DMS53 treated with DMSO at 0.1 percent for 48 hours (cell line): ENCODE results near the gene NKIRAS1.
"Not testable (repeated sequence)": the region's sequence is repeated elsewhere in the genome, so short reads cannot be mapped to it uniquely, and the experiment has no call there.

ENCODE experiments used
- DNase-seq: peaks from one replicate; lab custom pipeline; 2025; ENCODE audit not compliant: unreplicated experiment; lab: John Stamatoyannopoulos, UW

Gene NKIRAS1

DNA sequence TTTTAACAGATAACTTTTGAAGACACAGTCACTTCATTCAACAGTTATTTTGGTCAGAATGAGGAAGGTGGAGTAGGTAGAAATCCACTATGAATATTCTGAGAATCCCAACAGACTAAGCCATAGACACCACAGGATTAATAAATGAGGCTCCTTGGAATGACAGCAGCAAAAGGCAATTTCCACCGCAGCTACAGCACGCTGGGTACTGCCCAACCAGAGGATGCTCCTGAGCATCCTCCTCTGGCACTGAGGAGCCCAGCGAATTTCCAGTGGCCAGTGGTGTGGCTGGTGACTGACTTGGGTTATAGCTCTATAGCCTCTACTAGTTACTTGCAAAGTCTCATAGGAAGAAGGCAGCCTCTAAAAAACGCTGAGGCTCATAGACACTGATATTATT is 24.6 kb upstream of the NKIRAS1 start:
- DNase-seq, result no peak

DNA sequence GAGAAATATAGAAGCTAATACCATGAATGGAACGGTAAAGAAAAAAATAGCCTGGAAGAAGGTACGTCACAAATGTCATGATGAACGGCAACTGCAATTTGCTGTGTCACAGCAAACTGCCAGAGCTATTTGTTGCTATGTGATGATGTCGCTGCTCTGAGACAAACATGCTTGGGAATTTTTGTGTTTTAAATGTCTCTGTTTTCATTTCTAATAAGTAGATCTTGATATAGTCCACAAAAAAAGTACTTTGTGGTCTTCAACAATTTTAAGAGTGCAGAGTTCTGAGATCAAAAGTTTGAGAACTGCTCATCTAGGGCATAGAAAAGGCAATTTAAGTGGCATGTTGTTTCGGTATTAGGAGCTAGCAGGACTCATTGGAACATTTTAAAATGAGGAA is 24.0 kb upstream of the NKIRAS1 start:
- no peak for DNase-seq

DNA sequence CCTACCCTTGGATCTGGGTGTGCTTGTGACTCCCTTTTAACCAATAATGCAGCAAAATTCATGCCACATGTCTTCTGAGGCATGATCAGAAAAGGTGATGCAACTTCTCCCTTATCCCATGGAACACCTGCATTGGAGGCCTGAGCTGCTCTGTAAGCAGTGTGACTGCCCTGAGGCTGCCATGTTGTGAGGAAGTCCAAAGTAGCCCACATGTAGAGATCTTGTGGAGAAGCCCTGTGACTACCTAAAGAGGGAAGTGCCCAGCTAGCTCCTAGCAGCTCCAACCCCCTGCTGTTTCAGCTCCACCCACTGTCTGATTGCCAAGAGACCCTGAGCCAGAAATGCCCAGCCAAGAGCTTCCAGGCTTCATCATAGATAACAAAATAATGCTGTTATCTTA is 21.9 kb upstream of the NKIRAS1 start:
- no peak for DNase-seq

DNA sequence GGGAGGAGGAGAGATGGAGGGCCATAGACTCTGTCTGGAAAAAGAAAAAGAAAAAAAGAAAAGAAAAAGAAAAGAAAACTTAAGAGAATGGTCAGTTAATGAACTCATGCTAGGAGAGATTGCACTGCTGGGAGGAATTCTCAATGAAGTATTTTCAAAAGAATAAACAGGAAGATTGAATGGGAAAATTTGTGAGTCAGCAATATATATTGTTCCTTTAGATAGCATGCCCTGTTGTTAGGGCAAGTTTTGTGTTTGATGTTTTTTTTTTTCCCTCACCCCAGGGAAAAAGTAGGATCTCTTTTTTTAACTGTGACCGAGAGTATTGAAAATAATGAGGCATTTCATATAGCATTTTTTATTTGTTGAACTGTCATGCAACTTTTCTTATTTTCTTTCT is 20.5 kb upstream of the NKIRAS1 start:
- no peak for DNase-seq

DNA sequence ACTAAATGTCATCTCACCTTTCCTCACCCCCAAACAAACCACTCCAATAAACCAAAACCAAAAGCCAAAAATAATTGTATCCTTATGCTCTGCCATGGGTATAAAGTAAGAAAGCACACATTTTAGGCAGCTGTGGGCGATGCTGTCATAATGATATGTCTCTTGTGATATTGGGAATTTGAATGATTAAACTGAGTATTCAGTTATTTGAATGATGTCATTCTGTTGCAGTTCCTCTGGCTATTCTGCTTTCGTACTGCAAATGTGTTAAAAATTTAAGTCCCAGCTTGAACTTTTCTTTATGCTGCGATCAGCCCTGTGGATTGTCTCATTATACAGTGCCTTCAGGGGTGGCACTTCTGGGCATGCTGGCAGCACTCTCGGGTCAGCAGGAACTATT is 17.5 kb upstream of the NKIRAS1 start:
- DNase-seq, result no peak

- no peak for DNase-seq
These were observed 15.8 kb upstream of the NKIRAS1 start for GRCh38 chr3:23932571-23932970.

DNA sequence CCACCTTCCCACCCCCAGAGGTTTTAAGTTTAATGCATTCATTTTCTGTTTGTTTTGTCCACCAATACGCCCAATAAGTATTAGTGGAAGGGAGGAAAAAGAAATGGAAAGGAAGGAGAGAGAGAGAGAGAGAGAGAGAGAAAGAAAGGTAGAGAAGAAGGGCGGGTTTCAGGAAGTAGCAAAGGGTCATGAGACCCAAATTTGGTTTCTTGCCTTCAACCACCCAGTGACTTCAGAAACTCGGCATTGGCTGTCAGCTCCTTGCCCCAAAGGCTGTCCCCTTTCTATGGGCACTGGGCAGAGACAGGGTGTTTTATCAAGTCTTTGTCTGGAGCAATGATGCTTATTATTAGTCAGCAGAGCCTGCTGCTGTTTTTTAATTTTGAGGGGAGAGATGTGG is 14.8 kb upstream of the NKIRAS1 start:
- no peak for DNase-seq

GRCh38 chr3:23928524-23928923 is 11.7 kb upstream of the NKIRAS1 start:
- DNase-seq, result peak; percentile 6

GRCh38 chr3:23926736-23927135 is 9.9 kb upstream of the NKIRAS1 start:
- DNase-seq, result no peak

GRCh38 chr3:23926246-23926645 is 9.5 kb upstream of the NKIRAS1 start:
- DNase-seq, result no peak

DNA sequence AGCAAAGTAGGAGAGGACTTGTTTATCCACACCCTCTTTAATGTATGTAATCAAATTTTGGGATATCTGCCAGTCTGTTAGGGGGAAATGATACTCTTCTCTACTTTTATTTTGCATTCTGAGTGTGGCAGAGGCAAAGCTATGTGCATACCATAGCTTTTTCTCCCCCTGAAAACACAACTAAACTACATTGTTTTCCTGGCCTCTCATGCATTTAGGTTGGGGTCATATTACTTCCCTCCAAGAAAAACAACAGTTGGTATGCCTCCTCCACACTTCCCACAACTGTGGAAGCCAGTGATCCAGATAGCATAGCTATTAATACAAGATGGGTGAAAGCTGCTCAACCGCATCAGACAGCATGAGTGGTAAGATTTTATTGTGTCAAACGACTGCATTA is 7.0 kb upstream of the NKIRAS1 start:
- no peak for DNase-seq

DNA sequence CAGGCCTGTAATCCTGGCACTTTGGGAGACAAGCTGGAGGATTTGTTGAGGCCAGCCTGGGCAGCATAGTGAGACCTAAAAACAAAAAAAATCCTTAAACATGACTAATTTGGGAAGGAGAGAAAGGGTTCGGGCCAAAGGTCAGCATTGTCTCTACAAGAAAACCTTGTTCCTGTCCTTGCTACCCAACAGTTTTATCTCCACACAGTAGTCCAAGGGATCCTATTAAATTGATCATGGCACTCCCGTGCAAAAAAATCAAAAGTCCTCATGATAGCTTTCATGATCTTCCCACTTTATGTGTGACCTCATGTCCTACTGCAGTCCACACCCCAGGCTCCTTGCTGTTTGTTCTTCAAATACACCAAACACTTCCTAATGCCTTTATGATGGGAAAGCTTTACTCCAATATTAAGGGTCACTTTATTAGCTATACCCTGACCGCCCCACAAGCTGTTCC is 4.3 kb upstream of the NKIRAS1 start:
- no peak for DNase-seq

GRCh38 chr3:23920151-23920655 is 3.4 kb upstream of the NKIRAS1 start:
- no peak for DNase-seq

GRCh38 chr3:23919628-23920027 is 2.8 kb upstream of the NKIRAS1 start:
- no peak for DNase-seq

GRCh38 chr3:23918331-23918730 is 1.5 kb upstream of the NKIRAS1 start:
- DNase-seq, result not testable (repeated sequence)

- not testable (repeated sequence) for DNase-seq
These were observed 1.0 kb upstream of the NKIRAS1 start for GRCh38 chr3:23917679-23918303.

GRCh38 chr3:23916152-23916885 is 471 bp downstream of the NKIRAS1 start:
- DNase-seq, result no peak

GRCh38 chr3:23915537-23916108 is 1.2 kb downstream of the NKIRAS1 start:
- no peak for DNase-seq

GRCh38 chr3:23913873-23914743 is 2.7 kb downstream of the NKIRAS1 start:
- DNase-seq, result no peak

DNA sequence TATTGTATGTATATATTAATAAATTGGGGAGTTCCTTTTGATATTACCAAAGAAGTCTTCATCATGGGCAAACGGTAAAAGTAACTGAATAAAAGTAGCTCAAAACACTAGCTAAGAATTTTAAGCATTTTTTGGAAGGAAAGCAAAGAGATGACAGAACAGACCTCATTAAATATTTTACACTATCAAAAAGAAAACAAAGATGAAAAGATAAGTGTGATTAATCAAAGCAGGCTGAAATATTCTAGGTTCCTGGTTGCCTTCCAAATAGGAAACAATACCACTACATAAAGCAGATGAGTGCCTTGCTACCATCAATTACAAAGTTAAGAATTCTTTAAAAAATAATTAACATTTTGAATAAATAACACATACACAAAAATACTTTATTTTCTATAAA is 3.6 kb downstream of the NKIRAS1 start:
- DNase-seq, result no peak

GRCh38 chr3:23912335-23912734 is 4.5 kb downstream of the NKIRAS1 start:
- DNase-seq, result not testable (repeated sequence)
